WERI-Rb-1 (cell line): Measurements from ENCODE around the gene FAM149B1.

ENCODE experiments used
- DNase-seq: peaks from one replicate; pipeline ENCODE4 v3.0.0-alpha.2; 2020
- H3K27ac ChIP-seq: fragments of 250-450 bp; sonication (Bioruptor Pico); 2 replicates; pipeline ENCODE4 v1.5.1; 2020; ENCODE audit warnings: mild to moderate bottlenecking, moderate library complexity
- H3K27me3 ChIP-seq: fragments of 250-450 bp; sonication (Bioruptor Pico); 2 replicates; pipeline ENCODE4 v1.5.1; 2021; ENCODE audit warnings: mild to moderate bottlenecking, low read depth, moderate library complexity; ENCODE audit not compliant: insufficient read depth, severe bottlenecking
- H3K36me3 ChIP-seq: fragments of 250-450 bp; sonication (Bioruptor Pico); 2 replicates; pipeline ENCODE4 v1.5.1; 2020; ENCODE audit warnings: mild to moderate bottlenecking, moderate library complexity
- H3K4me3 ChIP-seq: 2 replicates; pipeline ENCODE4 v1.5.1; 2011; ENCODE audit warnings: low read depth, mild to moderate bottlenecking, control low read depth, low read length
- H3K9me3 ChIP-seq: fragments of 250-450 bp; sonication (Bioruptor Pico); 2 replicates; pipeline ENCODE4 v1.5.1; 2021; ENCODE audit warnings: mild to moderate bottlenecking, moderate library complexity; ENCODE audit not compliant: severe bottlenecking
- TF ChIP-seq, protein P1 (sequence below): IDR thresholded peaks from 2 replicates; pipeline ENCODE4 v1.5.1; 2011; ENCODE audit warnings: low read depth, mild to moderate bottlenecking, control low read depth, inconsistent platforms, low read length

Gene FAM149B1

DNA sequence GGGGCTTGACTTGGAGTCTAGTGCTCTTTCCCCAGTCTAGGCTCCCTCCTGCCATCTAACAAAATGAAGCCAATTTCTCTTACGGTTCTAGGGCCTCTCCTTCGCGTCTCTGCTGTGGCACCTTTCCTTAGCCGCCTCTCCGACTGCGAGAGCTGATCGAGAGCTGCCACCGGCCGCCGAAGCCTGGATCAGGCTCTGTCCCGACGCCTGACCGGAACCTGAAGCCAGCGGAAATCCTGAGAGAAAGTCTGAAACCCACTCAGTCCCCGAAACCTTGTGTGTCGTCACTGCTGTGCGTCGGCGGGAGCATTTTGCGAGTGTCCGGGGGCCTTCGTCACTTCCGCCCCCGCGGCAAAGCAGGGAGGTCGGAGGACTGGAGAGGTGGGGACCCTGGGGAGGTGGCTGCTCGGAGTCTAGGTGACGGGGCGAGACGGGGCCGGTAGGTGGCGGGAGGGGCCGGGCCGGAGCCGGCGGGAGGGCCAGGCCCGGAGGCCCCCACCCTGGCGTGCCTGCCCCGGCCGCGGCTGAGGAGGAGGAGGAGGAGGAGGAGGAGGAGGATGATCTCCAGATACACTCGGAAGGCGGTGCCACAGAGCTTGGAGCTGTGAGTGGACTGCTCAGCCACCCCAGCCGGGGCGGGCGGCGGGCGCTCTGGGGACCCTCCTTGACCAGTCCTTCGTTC, at the start of gene FAM149B1, which contains the start of gene ECD:
Gene FAM149B1 (plus strand): TSS at position 337 of the 682 bp plus-strand sequence. CDS start 221 bp downstream, at position 558.
Gene ECD (minus strand): TSS at position 226 of the 682 bp plus-strand sequence. CDS start 4,071 bp downstream, outside the sequence.
- peaks cover 28% of the 10 kb centered on the region for H3K36me3 ChIP-seq
- no peaks in the 10 kb centered on the region for H3K9me3 ChIP-seq
- H3K27me3 ChIP-seq: no peaks in the 10 kb centered on the region
- TF ChIP-seq, protein P1, sequence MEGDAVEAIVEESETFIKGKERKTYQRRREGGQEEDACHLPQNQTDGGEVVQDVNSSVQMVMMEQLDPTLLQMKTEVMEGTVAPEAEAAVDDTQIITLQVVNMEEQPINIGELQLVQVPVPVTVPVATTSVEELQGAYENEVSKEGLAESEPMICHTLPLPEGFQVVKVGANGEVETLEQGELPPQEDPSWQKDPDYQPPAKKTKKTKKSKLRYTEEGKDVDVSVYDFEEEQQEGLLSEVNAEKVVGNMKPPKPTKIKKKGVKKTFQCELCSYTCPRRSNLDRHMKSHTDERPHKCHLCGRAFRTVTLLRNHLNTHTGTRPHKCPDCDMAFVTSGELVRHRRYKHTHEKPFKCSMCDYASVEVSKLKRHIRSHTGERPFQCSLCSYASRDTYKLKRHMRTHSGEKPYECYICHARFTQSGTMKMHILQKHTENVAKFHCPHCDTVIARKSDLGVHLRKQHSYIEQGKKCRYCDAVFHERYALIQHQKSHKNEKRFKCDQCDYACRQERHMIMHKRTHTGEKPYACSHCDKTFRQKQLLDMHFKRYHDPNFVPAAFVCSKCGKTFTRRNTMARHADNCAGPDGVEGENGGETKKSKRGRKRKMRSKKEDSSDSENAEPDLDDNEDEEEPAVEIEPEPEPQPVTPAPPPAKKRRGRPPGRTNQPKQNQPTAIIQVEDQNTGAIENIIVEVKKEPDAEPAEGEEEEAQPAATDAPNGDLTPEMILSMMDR: peak; percentile 31; the same call in 1 of the 2 replicates
- peak within 1 kb of the TSS; percentile 83 for H3K27ac ChIP-seq
- peak; percentile 95 for DNase-seq
- H3K4me3 ChIP-seq: peak within 1 kb of the TSS; percentile 82

DNA sequence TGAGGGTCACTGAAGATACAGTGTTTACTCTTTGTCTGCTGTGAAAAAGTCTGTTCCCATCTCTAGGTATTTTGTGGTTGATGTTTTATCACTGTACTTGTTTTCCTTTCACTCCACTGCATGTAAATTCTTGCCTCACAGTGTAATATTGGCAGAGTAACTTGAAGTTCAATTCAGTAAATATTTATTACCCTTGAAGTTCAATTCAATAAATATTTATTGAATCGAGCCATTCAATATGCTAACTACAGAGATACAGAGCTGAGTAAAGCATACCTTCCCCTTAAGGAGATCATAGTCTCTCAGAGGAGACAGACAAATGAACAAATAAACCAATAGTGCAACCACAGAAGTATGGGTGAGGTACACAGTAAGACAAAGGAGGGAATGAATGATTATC, 48.5 kb upstream of the FAM149B1 start:
- DNase-seq: no peak
- Histone ChIP-seq H3K27ac (no peak overlapping the region), H3K36me3 (no peaks in the 10 kb centered on the region), H3K9me3 (no peaks in the 10 kb centered on the region), H3K27me3 (no peaks in the 10 kb centered on the region), H3K4me3 (no peak overlapping the region)
- TF ChIP-seq, protein P1: no peak

DNA sequence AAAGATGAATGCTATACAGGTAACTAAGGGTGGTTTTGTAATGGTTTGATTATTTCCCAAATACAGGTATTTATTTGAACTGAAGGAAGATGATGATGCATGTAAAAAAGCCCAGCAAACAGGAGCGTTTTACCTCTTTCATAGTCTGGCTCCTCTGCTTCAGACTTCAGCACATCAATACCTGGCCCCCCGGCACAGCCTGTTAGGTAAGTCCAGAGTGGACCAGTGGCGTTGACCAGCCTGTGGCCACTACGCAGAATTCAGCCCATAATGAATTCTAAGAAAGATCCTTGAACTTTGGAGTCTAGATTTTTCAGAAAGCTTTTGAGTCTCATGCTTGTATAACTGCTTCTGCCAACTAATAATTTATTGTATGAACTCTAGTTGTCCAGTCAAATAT, 48.0 kb upstream of the FAM149B1 start:
- H3K27ac ChIP-seq: no peak overlapping the region

DNA sequence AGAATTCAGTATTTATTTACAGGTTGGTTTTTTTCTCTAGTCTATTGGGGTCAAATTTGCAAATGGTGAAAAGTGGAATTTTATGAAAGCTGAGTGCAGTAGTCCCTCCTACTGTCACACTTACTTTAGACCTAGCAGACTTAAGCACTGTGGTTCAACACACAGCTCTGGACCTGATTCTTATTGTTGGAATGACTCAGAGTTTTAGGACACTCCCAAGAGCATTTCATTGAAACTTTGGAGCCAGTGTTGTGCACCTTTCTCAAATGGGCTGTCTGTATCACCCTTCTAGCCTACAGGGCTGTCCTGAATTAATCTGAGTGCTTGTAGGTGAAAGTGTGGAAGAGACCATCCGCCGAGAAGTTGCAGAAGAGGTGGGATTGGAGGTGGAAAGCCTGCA, 41.6 kb upstream of the FAM149B1 start:
- Histone ChIP-seq H3K27ac (no peak overlapping the region), H3K4me3 (no peak overlapping the region), H3K36me3 (peaks cover 9% of the 10 kb centered on the region), H3K9me3 (no peaks in the 10 kb centered on the region), H3K27me3 (no peaks in the 10 kb centered on the region)
- no peak for DNase-seq
- TF ChIP-seq, protein P1: no peak

More for the DNA sequence above, 48.0 kb upstream of the FAM149B1 start:
- Histone ChIP-seq H3K27me3 (no peaks in the 10 kb centered on the region), H3K36me3 (no peaks in the 10 kb centered on the region), H3K9me3 (no peaks in the 10 kb centered on the region), H3K4me3 (no peak overlapping the region)
- no peak for DNase-seq
- TF ChIP-seq, protein P1: no peak

DNA sequence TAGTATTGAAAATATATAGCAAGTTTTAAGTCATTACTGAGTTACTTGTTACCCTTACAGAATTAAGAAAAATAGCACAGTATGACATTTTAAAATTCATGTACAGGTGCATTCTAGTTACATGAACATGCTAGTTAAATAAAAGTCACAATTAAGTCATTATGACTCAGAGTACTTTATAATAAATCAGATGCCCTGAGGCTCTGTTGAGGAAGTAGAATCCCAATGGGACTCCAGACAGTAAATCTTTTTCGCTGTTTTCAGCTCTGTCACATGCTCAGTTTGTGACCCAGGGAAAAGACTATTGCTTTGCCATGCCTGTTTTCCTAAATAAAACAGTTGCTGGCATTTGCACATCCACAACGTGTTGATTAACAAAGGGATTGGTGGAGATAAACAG, 36.6 kb upstream of the FAM149B1 start:
- no peak overlapping the region for H3K4me3 ChIP-seq
- TF ChIP-seq, protein P1: no peak
- no peaks in the 10 kb centered on the region for H3K27me3 ChIP-seq
- no peak for DNase-seq
- H3K27ac ChIP-seq: no peak overlapping the region
- H3K9me3 ChIP-seq: no peaks in the 10 kb centered on the region
- peaks cover 53% of the 10 kb centered on the region for H3K36me3 ChIP-seq
